Spleen (tissue), 11 donors: Measurements from ENCODE around the gene SIPA1. TPM values are rescaled to one million over a fixed set of nuclear protein-coding genes. Genes with fewer than 3 reads are reported as not detected.

Experiments used
- DNase-seq: peaks from one replicate; pipeline ENCODE4 v3.0.0-alpha.2; 2020
- H3K27ac ChIP-seq, 8 donors: fragments of 200-600 bp; sonication (generic) in 7 of 8; 1 replicate in 4 of 8; 2 replicates in 4 of 8; pipeline versions ENCODE4 v1.5.0 to v1.8.0; 2016 to 2021; ENCODE audit warnings: inconsistent platforms in 4 of 8, mild to moderate bottlenecking in 4 of 8, moderate library complexity in 1 of 8
- H3K27me3 ChIP-seq, 7 donors: fragments of 200-600 bp; sonication (generic) in 6 of 7; replicated peaks in 1 of 7; 1 replicate in 4 of 7; 2 replicates in 3 of 7; pipeline versions ENCODE4 v1.5.0 to v1.8.0; 2016 to 2021; ENCODE audit warnings: inconsistent platforms in 3 of 7, mild to moderate bottlenecking in 1 of 7
- H3K36me3 ChIP-seq, 6 donors: fragments of 200-600 bp; sonication (generic) in 5 of 6; 1 replicate in 4 of 6; 2 replicates in 2 of 6; pipeline versions ENCODE4 v1.5.0 to v1.8.0; 2016 to 2021; ENCODE audit warnings: inconsistent platforms in 2 of 6
- H3K4me1 ChIP-seq, 6 donors: fragments of 200-600 bp; sonication (generic) in 5 of 6; 1 replicate in 3 of 6; 2 replicates in 3 of 6; pipeline versions ENCODE4 v1.5.0 to v1.8.0; 2016 to 2021; ENCODE audit warnings: inconsistent platforms in 3 of 6
- H3K4me3 ChIP-seq, 8 donors: fragments of 200-600 bp; sonication (generic) in 7 of 8; 1 replicate in 4 of 8; 2 replicates in 4 of 8; pipeline versions ENCODE4 v1.5.0 to v1.8.0; 2016 to 2021; ENCODE audit warnings: inconsistent platforms in 4 of 8, mild to moderate bottlenecking in 4 of 8, moderate library complexity in 2 of 8
- H3K9me3 ChIP-seq, 8 donors: fragments of 200-600 bp; sonication (generic) in 7 of 8; 1 replicate in 4 of 8; 2 replicates in 4 of 8; pipeline versions ENCODE4 v1.5.0 to v1.8.0; 2016 to 2021; ENCODE audit warnings: inconsistent platforms in 4 of 8
- CTCF ChIP-seq, 11 experiments: fragments of 200-600 bp in 7 of 11; fragments of 450-650 bp in 4 of 11; sonication (generic) in 4 of 11; IDR thresholded peaks in 8 of 11; conservative IDR thresholded peaks in 3 of 11; 1 replicate in 7 of 11; 2 replicates in 4 of 11; pipeline versions ENCODE4 v1.4.0 to v1.8.0; 2016 to 2021; ENCODE audit warnings: antibody characterized with exemption in 11 of 11, inconsistent platforms in 4 of 11, mild to moderate bottlenecking in 1 of 11
- POLR2A ChIP-seq, 3 donors: fragments of 450-650 bp; IDR thresholded peaks; one replicate each; pipeline ENCODE4 v1.5.1; 2017; ENCODE audit warnings: antibody characterized with exemption in 3 of 3, mild to moderate bottlenecking in 1 of 3
- POLR2AphosphoS5 ChIP-seq, 3 donors: sonication (generic); formaldehyde crosslinking; IDR thresholded peaks; one replicate each; pipeline ENCODE4 v1.5.1; 2017; ENCODE audit warnings: antibody characterized with exemption in 3 of 3
- WGBS, 5 donors: extraction: QIAGEN DNeasy Blood & Tissue Kit in 3 of 5; methylation state at CpG; one replicate each; pipeline versions ENCODE4 v1.1.5 to v1.1.7; 2013 to 2018; 5-methylcytosine and 5-hydroxymethylcytosine counted together
- intact Hi-C: fragments of 100-400 bp; cut with DNase I; formaldehyde crosslinking; loops from one replicate; pipeline ENCODE4 v1.15.0; 2023; ENCODE audit warnings: low total_unique reads
- polyA plus RNA-seq, 3 donors: library from polyadenylated mRNA; stranded (reverse); fragments of 200-250 nt; gene quantifications; one replicate each; pipeline ENCODE4 v1.2.1, GENCODE V29; 2013
- total RNA-seq, 7 donors: library from RNA; depleted of rRNA in 3 of 7; stranded (reverse); fragments of >200 nt in 3 of 7; fragmentation: NEBNext Ultra II Directional in 4 of 7; extraction: Animal tissue kit (Norgen Biotek cat#: 25700) in 4 of 7; gene quantifications; one replicate each; pipeline versions ENCODE4 v1.1.0 to v1.2.1, GENCODE V29; 2016 to 2021
- donor health status: healthy with polysubstance abuse.
- donor health status: DM: no; HTN: no; CAD: no; lungs with moderate emphysema.
- donor health status: DM: no; HTN: no; CAD: no.
- donor health status: Bipolar disorder and iron deficiency.
- donor health status: healthy.
- donor health status: DM: no; HTN: no; CAD: no.
- donor health status: DM: yes; HTN: yes; CAD: no.

Gene SIPA1
- total and polyA plus RNA-seq, 10 donors, result 167 to 423 (median 272) TPM

DNA sequence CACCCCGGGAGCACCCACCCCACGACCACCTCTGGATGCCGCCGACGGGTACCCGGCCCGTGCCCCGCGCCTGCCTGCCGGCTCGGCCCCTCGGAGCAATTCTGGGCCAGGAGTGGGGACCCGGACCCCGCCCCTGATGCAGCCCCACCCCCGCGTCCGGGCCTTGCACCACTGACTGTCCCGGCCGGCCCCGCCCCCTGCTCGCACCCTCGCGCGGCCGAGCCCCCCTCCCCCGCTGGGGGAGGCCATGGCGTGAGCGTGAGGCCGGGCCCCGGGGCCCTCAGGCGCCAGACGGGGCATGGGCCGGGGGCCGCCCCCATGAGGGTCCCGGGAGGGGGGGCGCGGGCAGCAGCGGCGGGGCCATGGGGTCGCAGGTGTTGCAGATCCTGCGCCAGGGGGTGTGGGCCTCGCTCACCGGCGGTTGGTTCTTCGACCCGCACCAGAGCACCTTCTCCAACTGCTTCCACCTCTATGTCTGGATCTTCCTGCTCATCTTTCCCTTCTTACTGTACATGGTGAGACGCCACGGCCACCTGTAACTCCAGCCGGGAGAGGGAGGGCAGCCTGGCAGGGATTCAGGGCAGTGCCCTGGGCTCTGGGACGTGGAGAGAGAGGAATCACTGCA is 21.8 kb upstream of the SIPA1 start:
- 1 to 14% (median 2%) methylated on average over 4 to 50 of the region's 50 CpGs for WGBS, 5 donors
- Histone ChIP-seq H3K36me3 (peaks cover 10 to 62% (median 44%) of the 10 kb centered on the region in 6 donors), H3K4me1 (peaks cover 35 to 79% (median 50%) of the 10 kb centered on the region in 6 donors), H3K9me3 (no peaks in the 10 kb centered on the region), H3K27ac (peak overlapping the region; percentile 82 to 99 (median 97)), H3K4me3 (peak overlapping the region; percentile 85 to 98 (median 95)), H3K27me3 (no peaks in the 10 kb centered on the region)
- intact Hi-C loops, result no loop called here
- TF ChIP-seq CTCF (IDR thresholded peaks at IDR 0.05 in 8 of 11, conservative IDR thresholded peaks at IDR 0.05 in 3 of 11) (no peak), POLR2AphosphoS5 (IDR thresholded peaks at IDR 0.05) (no peak), POLR2A (IDR thresholded peaks at IDR 0.05) (no peak)
- DNase-seq, result no peak

- Histone ChIP-seq H3K36me3 (peaks cover 10 to 65% (median 49%) of the 10 kb centered on the region in 6 donors), H3K27me3 (no peaks in the 10 kb centered on the region), H3K4me3 (peak overlapping the region; percentile 85 to 98 (median 95)), H3K4me1 (peaks cover 29 to 74% (median 47%) of the 10 kb centered on the region in 6 donors), H3K27ac (peak overlapping the region in 7 of 8 donors; percentile 94 to 99 (median 97)), H3K9me3 (no peaks in the 10 kb centered on the region)
- 55 to 77% (median 64%) methylated on average over 10 of the region's 10 CpGs for WGBS, 5 donors
- peak; percentile 81 for DNase-seq
- no peak for TF ChIP-seq CTCF (IDR thresholded peaks at IDR 0.05 in 8 of 11, conservative IDR thresholded peaks at IDR 0.05 in 3 of 11)
- TF ChIP-seq POLR2AphosphoS5 (IDR thresholded peaks at IDR 0.05), result no peak
- no peak for TF ChIP-seq POLR2A (IDR thresholded peaks at IDR 0.05)
- intact Hi-C loops, result no loop called here
Observed at GRCh38 chr11:65616575-65617001, 21.3 kb upstream of the SIPA1 start.

DNA sequence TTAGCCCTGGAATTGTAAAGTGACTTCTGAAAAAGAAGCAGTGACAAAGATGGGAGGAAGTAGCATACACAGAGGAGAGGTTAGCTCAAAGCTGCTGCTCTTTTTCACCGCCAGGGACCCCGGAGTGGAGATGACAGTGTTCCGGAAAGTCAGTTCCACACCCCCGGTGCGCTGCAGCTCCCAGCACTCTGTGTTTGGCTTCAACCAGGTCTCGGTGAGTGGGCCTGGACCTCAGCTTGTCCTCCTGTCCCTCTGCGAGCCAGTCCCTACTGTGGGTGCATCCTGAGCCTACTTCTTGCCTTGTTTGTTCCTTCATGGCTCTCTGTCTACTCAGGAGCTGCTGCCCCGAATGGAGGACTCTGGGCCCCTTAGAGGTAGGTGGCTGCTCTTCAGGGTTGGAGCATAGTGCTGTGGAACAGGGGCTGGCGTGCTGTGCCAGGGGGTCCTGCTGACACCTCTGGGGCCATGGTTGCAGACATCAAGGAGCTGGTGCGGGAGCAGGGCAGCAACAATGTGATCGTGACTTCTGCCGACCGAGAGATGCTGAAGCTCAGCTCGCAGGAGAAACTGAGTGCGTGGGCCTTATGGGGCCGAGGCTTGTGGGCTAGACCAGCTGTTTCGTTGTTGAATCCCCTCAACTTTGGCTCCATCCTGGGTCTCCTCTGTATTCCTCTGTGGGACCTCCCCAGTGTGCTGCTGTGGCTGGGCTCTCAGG is 20.6 kb upstream of the SIPA1 start:
- peak; percentile 78 for DNase-seq
- Histone ChIP-seq H3K4me1 (peaks cover 22 to 67% (median 41%) of the 10 kb centered on the region in 6 donors), H3K4me3 (peak overlapping the region in 6 of 8 donors; percentile 95 to 98 (median 96)), H3K9me3 (no peaks in the 10 kb centered on the region), H3K27me3 (no peaks in the 10 kb centered on the region), H3K27ac (peak overlapping the region in 3 of 8 donors; percentile 98 to 99 (median 98)), H3K36me3 (peaks cover 10 to 65% (median 54%) of the 10 kb centered on the region in 6 donors)
- 89 to 95% (median 90%) methylated on average over 15 to 17 of the region's 17 CpGs for WGBS, 5 donors
- intact Hi-C loops, result no loop called here
- no peak for TF ChIP-seq CTCF (IDR thresholded peaks at IDR 0.05 in 8 of 11, conservative IDR thresholded peaks at IDR 0.05 in 3 of 11)
- TF ChIP-seq POLR2AphosphoS5 (IDR thresholded peaks at IDR 0.05), result peak in 1 of 3 donors; percentile 9
- no peak for TF ChIP-seq POLR2A (IDR thresholded peaks at IDR 0.05)
